IMR-90 (cell line): Measurements from ENCODE around the gene KIFAP3. TPM values are rescaled to one million over a fixed set of nuclear protein-coding genes. Genes with fewer than 3 reads are reported as not detected.

Experiments
- ATAC-seq: fragments of 200-7000 bp; cut with Tn5 transposase; 2 replicates; pipeline ENCODE4 v1.9.1; 2020; ENCODE audit warnings: low read depth, mild to moderate bottlenecking, moderate library complexity
- BruUV-seq: library from RNA; stranded (reverse); fragments of 400-500 nt; replicated peaks from 2 replicates; lab custom pipeline; 2021; lab: Mats Ljungman, UMichigan
- CTCF ChIA-PET: fragments of 300-600 bp; formaldehyde crosslinking; extraction: SDS; loops from one replicate; lab custom pipeline; 2021; ENCODE audit warnings: antibody characterized with exemption; lab: Yijun Ruan, JAX
- POLR2A ChIA-PET: fragments of 300-600 bp; sonication (Branson Sonifier 250); formaldehyde crosslinking; loops from one replicate; lab custom pipeline; 2022; ENCODE audit warnings: antibody characterized with exemption; ENCODE audit not compliant: unreplicated experiment; lab: Charles Lee
- DNase-seq: peaks from one replicate; pipeline ENCODE4 v3.0.0; 2013
- H2AFZ ChIP-seq: replicated peaks from 2 replicates; pipeline ENCODE3; 2013; ENCODE audit warnings: low read length, mild to moderate bottlenecking; ENCODE audit not compliant: poor library complexity
- H2AK5ac ChIP-seq: 2 replicates; pipeline ENCODE4 v1.6.1; 2013; ENCODE audit warnings: low read depth, low read length, inconsistent platforms
- H2AK9ac ChIP-seq: replicated peaks from 2 replicates; pipeline ENCODE3; 2013; ENCODE audit warnings: mild to moderate bottlenecking, low read depth, low read length, moderate library complexity; ENCODE audit not compliant: poor library complexity
- H2BK120ac ChIP-seq: 2 replicates; pipeline ENCODE4 v1.6.1; 2013; ENCODE audit warnings: low read depth, low read length, inconsistent platforms
- H2BK15ac ChIP-seq: 3 replicates; pipeline ENCODE4 v1.6.1; 2013; ENCODE audit warnings: low read depth, low read length, inconsistent platforms
- H2BK20ac ChIP-seq: 2 replicates; pipeline ENCODE4 v1.6.1; 2013; ENCODE audit warnings: low read depth, mild to moderate bottlenecking, inconsistent platforms, low read length, moderate library complexity
- H2BK5ac ChIP-seq: 2 replicates; pipeline ENCODE4 v1.6.1; 2013; ENCODE audit warnings: mild to moderate bottlenecking, low read depth, low read length, inconsistent platforms; ENCODE audit not compliant: poor library complexity, severe bottlenecking
- H3K14ac ChIP-seq: replicated peaks from 2 replicates; pipeline ENCODE4 v1.6.1; 2013; ENCODE audit warnings: low read depth, low read length, inconsistent platforms
- H3K18ac ChIP-seq: 2 replicates; pipeline ENCODE4 v1.6.1; 2013; ENCODE audit warnings: low read depth, low read length, control low read depth
- H3K23ac ChIP-seq: 2 replicates; pipeline ENCODE4 v1.6.1; 2013; ENCODE audit warnings: low read depth, low read length, inconsistent platforms
- H3K27ac ChIP-seq: 2 replicates; pipeline ENCODE4 v1.5.1; 2013; ENCODE audit warnings: mild to moderate bottlenecking, control low read depth, low read length; ENCODE audit not compliant: insufficient read depth
- H3K27me3 ChIP-seq: 2 replicates; pipeline ENCODE4 v1.6.1; 2013; ENCODE audit warnings: low read length; ENCODE audit not compliant: control insufficient read depth, insufficient read depth
- H3K36me3 ChIP-seq: 2 replicates; pipeline ENCODE4 v1.6.1; 2013; ENCODE audit warnings: low read length, mixed read lengths; ENCODE audit not compliant: control insufficient read depth, insufficient read depth
- H3K4ac ChIP-seq: 2 replicates; pipeline ENCODE4 v1.6.1; 2013; ENCODE audit warnings: low read depth, low read length, inconsistent platforms
- H3K4me1 ChIP-seq: 2 replicates; pipeline ENCODE4 v1.6.1; 2013; ENCODE audit warnings: low read length, mixed read lengths; ENCODE audit not compliant: control insufficient read depth, insufficient read depth
- H3K4me2 ChIP-seq: 2 replicates; pipeline ENCODE4 v1.6.1; 2013; ENCODE audit warnings: low read depth, mild to moderate bottlenecking, control low read depth, low read length, moderate library complexity
- H3K4me3 ChIP-seq: 2 replicates; pipeline ENCODE4 v1.5.1; 2013; ENCODE audit warnings: low read depth, mild to moderate bottlenecking, control low read depth, low read length, moderate library complexity; ENCODE audit not compliant: insufficient read depth
- H3K56ac ChIP-seq: 2 replicates; pipeline ENCODE4 v1.6.1; 2013; ENCODE audit warnings: low read length, inconsistent platforms; ENCODE audit not compliant: insufficient read depth; ENCODE audit errors: extremely low read depth
- H3K79me1 ChIP-seq, 2 experiments: 2 replicates each; pipeline ENCODE4 v1.6.1; 2013; ENCODE audit warnings: low read length in 2 of 2, inconsistent platforms in 1 of 2, low read depth in 1 of 2
- H3K9ac ChIP-seq: 2 replicates; pipeline ENCODE4 v1.6.1; 2013; ENCODE audit warnings: low read depth, low read length, control low read depth
- H3K9me1 ChIP-seq: 2 replicates; pipeline ENCODE4 v1.6.1; 2013; ENCODE audit warnings: low read length, inconsistent platforms; ENCODE audit not compliant: insufficient read depth
- H3K9me3 ChIP-seq: 2 replicates; pipeline ENCODE4 v1.6.1; 2013; ENCODE audit warnings: low read length; ENCODE audit not compliant: control insufficient read depth, insufficient read depth
- H4K20me1 ChIP-seq: 2 replicates; pipeline ENCODE4 v1.6.1; 2013; ENCODE audit warnings: low read length, inconsistent platforms; ENCODE audit not compliant: insufficient read depth
- H4K5ac ChIP-seq: 2 replicates; pipeline ENCODE4 v1.6.1; 2013; ENCODE audit warnings: mild to moderate bottlenecking, low read depth, low read length, control low read depth
- H4K8ac ChIP-seq, 2 experiments: 2 replicates each; pipeline ENCODE4 v1.6.1; 2013; ENCODE audit warnings: low read depth in 2 of 2, low read length in 2 of 2, control low read depth in 1 of 2, inconsistent platforms in 1 of 2
- H4K91ac ChIP-seq: 2 replicates; pipeline ENCODE4 v1.6.1; 2013; ENCODE audit warnings: low read depth, low read length, inconsistent platforms; ENCODE audit not compliant: insufficient read depth
- BHLHE40 ChIP-seq: fragments of 150-350 bp; IDR thresholded peaks from 2 replicates; pipeline ENCODE4 v1.6.1; 2016; ENCODE audit warnings: mild to moderate bottlenecking, low read depth, low read length
- CEBPB ChIP-seq: IDR thresholded peaks from 2 replicates; pipeline ENCODE4 v1.6.1; 2012; ENCODE audit warnings: low read depth, low read length, improper control_type of control experiment
- NFE2L2 ChIP-seq: fragments of 150-350 bp; IDR thresholded peaks from 2 replicates; pipeline ENCODE4 v1.6.1; 2016; ENCODE audit warnings: low read depth, mild to moderate bottlenecking, low read length
- RCOR1 ChIP-seq: IDR thresholded peaks from 2 replicates; pipeline ENCODE4 v1.6.1; 2012; ENCODE audit warnings: mild to moderate bottlenecking, low read length, improper control_type of control experiment; ENCODE audit not compliant: insufficient replicate concordance
- WGBS, 2 experiments: methylation state at CpG; one replicate each; pipeline versions ENCODE4 v1.1.5 to v1.1.7; 2013; ENCODE audit warnings: missing lambda C conversion rate in 2 of 2; ENCODE audit not compliant: insufficient read length in 1 of 2; ENCODE audit errors: extremely low coverage in 2 of 2; 5-methylcytosine and 5-hydroxymethylcytosine counted together
- dilution Hi-C: fragments of 300-500 bp; cut with HindIII; formaldehyde crosslinking; loops from one replicate; pipeline ENCODE4 v1.14.3; 2018; ENCODE audit warnings: low sequenced_read_pairs; ENCODE audit not compliant: unreplicated experiment
- in situ Hi-C: fragments of 300-500 bp; cut with MboI; formaldehyde crosslinking; loops from 3 replicates; pipeline ENCODE4 v1.14.3; 2019; ENCODE audit warnings: low sequenced_read_pairs, inconsistent platforms, mixed read lengths
- intact Hi-C: fragments of 100-400 bp; cut with micrococcal nuclease; formaldehyde crosslinking; loops from 2 replicates; pipeline ENCODE4 v1.10.0; 2022
- polyA plus RNA-seq, 3 experiments: library from polyadenylated mRNA; depleted of rRNA; stranded (reverse); fragments of >200 nt; gene quantifications; 2 replicates each; pipeline ENCODE4 v1.2.3, GENCODE V29; 2012; ENCODE audit warnings: low replicate concordance in 1 of 3
- total RNA-seq: library from RNA; depleted of rRNA; stranded (reverse); fragments of >200 nt; gene quantifications from 2 replicates; pipeline ENCODE4 v1.2.3, GENCODE V29; 2012

KIFAP3 gene
- total and polyA plus RNA-seq, 2 of the 4 experiments (the other 2 are of a cell fraction), result 10.5 to 10.9 TPM

- Histone ChIP-seq H4K20me1 (no peaks in the 10 kb centered on the region), H4K5ac (no peak overlapping the region), H2BK20ac (no peak overlapping the region), H3K27me3 (no peaks in the 10 kb centered on the region), H3K18ac (no peak overlapping the region), H4K8ac (no peak overlapping the region), H2BK15ac (no peak overlapping the region), H3K4me1 (peaks cover 4% of the 10 kb centered on the region), H3K79me1 (no peaks in the 10 kb centered on the region), H3K4me2 (no peak overlapping the region), H3K9me1 (0 out of 2 replicates have a peak, but pooled peaks cover 3% of the 10 kb centered on the region), H2BK5ac (no peak overlapping the region), H4K91ac (no peak overlapping the region), H3K9me3 (no peaks in the 10 kb centered on the region), H3K27ac (no peak overlapping the region), H2AFZ (no peak overlapping the region), H3K36me3 (no peaks in the 10 kb centered on the region; the same call in 1 of the 2 replicates), H2AK5ac (no peak overlapping the region), H3K4ac (no peak overlapping the region), H2AK9ac (no peak overlapping the region), H3K14ac (no peak overlapping the region), H3K4me3 (no peak overlapping the region), H3K56ac (no peak overlapping the region), H2BK120ac (no peak overlapping the region), H3K23ac (no peak overlapping the region), H3K9ac (no peak overlapping the region)
- POLR2A ChIA-PET, result no interaction called here
- intact Hi-C loops, result no loop called here
- in situ Hi-C loops, result loop anchor here (25.0 kb wide), 2 partner anchors 718 to 818 kb away; partner anchors contain the start of gene PRRX1
- 95% methylated on average over 10 of the region's 17 CpGs; no CpG with 5 or more reads in 1 of the 2 experiments for WGBS, 2 experiments
- BruUV-seq, result no TSS peak
- DNase-seq (no peak), ATAC-seq (no peak)
- dilution Hi-C loops, result no loop called here
- CTCF ChIA-PET, result no interaction called here
- TF ChIP-seq NFE2L2 (no peak), BHLHE40 (no peak), CEBPB (no peak), RCOR1 (no peak)
Measured at GRCh38 chr1:169943963-169944526, 130.4 kb downstream of the KIFAP3 start.
